GM18867 (cell line): ENCODE results near the gene LCLAT1.

ENCODE experiments used
- ATAC-seq: cut with Tn5 transposase; IDR thresholded peaks from one replicate; pipeline ENCODE4 v1.9.1; 2021; ENCODE audit warnings: mild to moderate bottlenecking, moderate library complexity; ENCODE audit not compliant: unreplicated experiment

The LCLAT1 gene

GRCh38 chr2:30663806-30664205 lies 216.8 kb downstream of the LCLAT1 start:
- no peak for ATAC-seq

- ATAC-seq = no peak
Observed at GRCh38 chr2:30664761-30665358, 217.8 kb downstream of the LCLAT1 start.

- ATAC-seq = no peak
Observed at GRCh38 chr2:30665761-30666265, 218.8 kb downstream of the LCLAT1 start.

- ATAC-seq = peak; percentile 59
Observed at GRCh38 chr2:30666266-30666874, 219.3 kb downstream of the LCLAT1 start.

GRCh38 chr2:30670453-30670852 lies 223.4 kb downstream of the LCLAT1 start:
- ATAC-seq = no peak

GRCh38 chr2:30673127-30673526 lies 226.1 kb downstream of the LCLAT1 start:
- ATAC-seq = no peak

- no peak for ATAC-seq
Observed at GRCh38 chr2:30675758-30676157, 228.7 kb downstream of the LCLAT1 start.

- ATAC-seq = no peak
Observed at GRCh38 chr2:30677231-30677630, 230.2 kb downstream of the LCLAT1 start.

- no peak for ATAC-seq
Observed at GRCh38 chr2:30677861-30678385, 230.9 kb downstream of the LCLAT1 start.

GRCh38 chr2:30678410-30679137 lies 231.5 kb downstream of the LCLAT1 start:
- no peak for ATAC-seq

- no peak for ATAC-seq
Observed at GRCh38 chr2:30679426-30680088, 232.5 kb downstream of the LCLAT1 start.

- no peak for ATAC-seq
Observed at GRCh38 chr2:30680121-30680520, 233.1 kb downstream of the LCLAT1 start.

GRCh38 chr2:30681022-30681421 lies 234.0 kb downstream of the LCLAT1 start:
- ATAC-seq = no peak

- peak; percentile 58 for ATAC-seq
Observed at GRCh38 chr2:30683236-30683956, 236.3 kb downstream of the LCLAT1 start.

- ATAC-seq = no peak
Observed at GRCh38 chr2:30684026-30684425, 237.0 kb downstream of the LCLAT1 start.

- no peak for ATAC-seq
Observed at GRCh38 chr2:30684516-30684915, 237.5 kb downstream of the LCLAT1 start.

- ATAC-seq = no peak
Observed at GRCh38 chr2:30684996-30685395, 237.9 kb downstream of the LCLAT1 start.

- no peak for ATAC-seq
Observed at GRCh38 chr2:30686000-30686399, 239.0 kb downstream of the LCLAT1 start.

- ATAC-seq = no peak
Observed at GRCh38 chr2:30686669-30687068, 239.6 kb downstream of the LCLAT1 start.

- no peak for ATAC-seq
Observed at GRCh38 chr2:30688956-30689401, 241.9 kb downstream of the LCLAT1 start.
